GM12864 (cell line): ENCODE results near the gene SEMA3A.

Source experiments
- DNase-seq: peaks from one replicate; pipeline ENCODE4 v3.0.0-alpha.2; 2011; ENCODE audit warnings: low read depth
- H3K4me3 ChIP-seq: 2 replicates; pipeline ENCODE4 v1.5.1; 2011; ENCODE audit warnings: mild to moderate bottlenecking, low read depth, low read length, control low read depth
- TF ChIP-seq, protein P1 (sequence below): IDR thresholded peaks from 2 replicates; pipeline ENCODE4 v1.5.1; 2011; ENCODE audit warnings: low read depth, mild to moderate bottlenecking, moderate library complexity, low read length, control low read depth, inconsistent platforms; ENCODE audit errors: missing control alignments

Gene SEMA3A

GRCh38 chr7:84092207-84092606, 102.4 kb downstream of the SEMA3A start:
- DNase-seq = no peak
- TF ChIP-seq, protein P1, sequence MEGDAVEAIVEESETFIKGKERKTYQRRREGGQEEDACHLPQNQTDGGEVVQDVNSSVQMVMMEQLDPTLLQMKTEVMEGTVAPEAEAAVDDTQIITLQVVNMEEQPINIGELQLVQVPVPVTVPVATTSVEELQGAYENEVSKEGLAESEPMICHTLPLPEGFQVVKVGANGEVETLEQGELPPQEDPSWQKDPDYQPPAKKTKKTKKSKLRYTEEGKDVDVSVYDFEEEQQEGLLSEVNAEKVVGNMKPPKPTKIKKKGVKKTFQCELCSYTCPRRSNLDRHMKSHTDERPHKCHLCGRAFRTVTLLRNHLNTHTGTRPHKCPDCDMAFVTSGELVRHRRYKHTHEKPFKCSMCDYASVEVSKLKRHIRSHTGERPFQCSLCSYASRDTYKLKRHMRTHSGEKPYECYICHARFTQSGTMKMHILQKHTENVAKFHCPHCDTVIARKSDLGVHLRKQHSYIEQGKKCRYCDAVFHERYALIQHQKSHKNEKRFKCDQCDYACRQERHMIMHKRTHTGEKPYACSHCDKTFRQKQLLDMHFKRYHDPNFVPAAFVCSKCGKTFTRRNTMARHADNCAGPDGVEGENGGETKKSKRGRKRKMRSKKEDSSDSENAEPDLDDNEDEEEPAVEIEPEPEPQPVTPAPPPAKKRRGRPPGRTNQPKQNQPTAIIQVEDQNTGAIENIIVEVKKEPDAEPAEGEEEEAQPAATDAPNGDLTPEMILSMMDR = no peak
- no peak overlapping the region for H3K4me3 ChIP-seq

DNA sequence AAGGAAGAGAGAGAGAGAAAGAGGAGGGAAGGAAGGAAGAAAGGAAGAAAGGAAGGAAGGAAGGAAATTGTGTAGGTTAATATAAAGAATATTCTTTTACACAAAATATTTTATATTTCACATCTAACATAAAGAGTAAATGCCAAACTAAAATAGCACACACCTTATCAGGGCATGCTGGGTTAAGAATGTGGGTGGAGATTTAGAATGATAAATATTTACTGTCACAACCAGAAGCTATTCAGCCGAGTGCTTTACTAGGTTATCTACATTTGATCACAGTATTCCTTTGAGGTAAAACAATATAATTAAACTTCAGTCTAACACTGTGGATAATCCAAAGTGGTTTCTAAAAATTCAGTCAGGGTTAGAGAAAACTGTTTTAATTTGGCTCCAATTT, 103.3 kb downstream of the SEMA3A start:
- TF ChIP-seq, protein P1 = no peak
- no peak for DNase-seq
- H3K4me3 ChIP-seq = no peak overlapping the region

GRCh38 chr7:84088802-84089201, 105.8 kb downstream of the SEMA3A start:
- no peak overlapping the region for H3K4me3 ChIP-seq
- DNase-seq = no peak
- TF ChIP-seq, protein P1 = no peak

DNA sequence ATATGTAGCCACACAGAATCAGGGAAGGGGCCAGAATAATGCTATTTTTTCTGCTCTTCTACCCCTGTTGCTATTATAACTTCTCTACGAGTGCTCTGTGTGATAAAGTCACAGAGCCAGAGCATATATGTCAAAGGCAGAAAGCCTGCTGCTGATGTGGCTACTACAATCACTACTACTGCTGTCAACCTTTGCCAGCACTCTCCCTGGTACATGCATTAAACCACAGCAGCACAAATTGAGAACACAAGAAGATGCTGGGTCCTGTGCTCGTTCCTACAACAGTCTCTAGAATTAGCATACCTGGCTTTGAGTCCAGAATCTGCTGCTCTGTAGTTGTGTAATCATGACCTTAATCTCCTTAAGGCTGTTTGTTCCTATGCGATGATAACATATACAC, 108.6 kb downstream of the SEMA3A start:
- TF ChIP-seq, protein P1 = no peak
- H3K4me3 ChIP-seq = no peak overlapping the region
- DNase-seq = no peak

DNA sequence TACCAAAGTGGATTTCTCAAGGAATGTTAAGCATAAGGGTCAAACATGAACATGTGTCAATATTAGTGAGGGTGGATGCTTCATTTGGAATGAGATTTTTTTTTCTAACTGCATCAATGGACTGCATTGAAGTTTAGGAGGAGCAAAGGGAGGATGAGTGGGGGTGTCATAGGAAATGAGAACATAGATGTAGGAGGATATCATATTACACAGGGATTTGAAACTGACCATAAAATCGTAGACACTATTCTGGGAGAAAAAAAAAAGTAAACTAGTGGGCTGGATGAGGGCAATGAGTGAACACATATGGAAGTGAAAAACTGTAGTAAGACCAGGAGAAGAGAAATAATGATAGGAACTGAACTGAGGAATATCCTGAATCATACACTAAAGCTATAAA, 109.4 kb downstream of the SEMA3A start:
- TF ChIP-seq, protein P1 = no peak
- DNase-seq = no peak
- H3K4me3 ChIP-seq = no peak overlapping the region

DNA sequence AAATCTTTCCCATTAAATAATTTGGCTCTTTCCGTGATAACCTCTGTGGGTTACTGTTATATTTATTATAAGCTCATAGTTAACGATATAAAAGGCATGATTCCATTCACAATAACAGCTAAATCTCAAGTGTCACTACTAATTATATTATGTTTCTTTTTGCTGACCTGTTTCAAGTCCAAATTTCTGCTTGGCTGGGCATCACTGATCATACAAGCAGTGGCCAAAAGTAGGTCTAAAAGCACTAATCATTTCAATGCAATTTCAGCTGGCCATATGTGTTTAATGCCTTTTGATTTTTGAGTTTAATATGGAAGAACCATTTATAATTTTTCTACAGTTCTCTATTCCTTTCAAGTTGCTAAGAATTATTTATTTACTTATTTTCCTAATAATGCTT, 110.7 kb downstream of the SEMA3A start:
- no peak for DNase-seq

DNA sequence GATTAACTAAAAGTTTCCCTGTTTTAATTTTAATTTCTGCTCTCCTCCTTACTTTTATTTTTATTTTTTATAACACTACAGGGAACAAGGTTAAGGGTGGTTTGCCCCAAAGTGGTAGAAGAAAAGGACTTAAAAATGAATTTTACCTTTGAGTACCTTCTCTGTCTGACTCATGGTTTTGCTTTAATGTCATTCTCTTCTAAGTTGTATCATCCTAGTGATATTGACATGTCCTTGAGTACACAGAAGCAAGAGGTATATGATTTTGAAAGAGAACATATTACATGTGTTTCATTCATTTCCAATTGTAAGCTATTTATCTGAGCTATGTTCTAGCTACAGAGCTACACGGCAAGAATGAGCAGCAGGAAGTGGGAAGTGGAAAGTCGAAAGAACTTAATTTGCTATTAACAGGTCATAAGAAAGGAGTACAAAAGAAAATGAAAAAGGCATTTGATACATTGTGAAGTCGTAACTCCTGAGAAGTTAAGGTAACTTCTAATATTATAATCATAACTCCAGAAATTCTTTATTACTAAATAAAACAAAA, 112.5 kb downstream of the SEMA3A start:
- DNase-seq = no peak
- TF ChIP-seq, protein P1 = no peak

More for the DNA sequence above, 110.7 kb downstream of the SEMA3A start:
- H3K4me3 ChIP-seq = no peak overlapping the region
- TF ChIP-seq, protein P1 = no peak

More for the DNA sequence above, 112.5 kb downstream of the SEMA3A start:
- H3K4me3 ChIP-seq = no peak overlapping the region
